Fibroblast of skin of abdomen (primary cell): ENCODE measurements around the gene SLC24A4.

ENCODE experiments used
- DNase-seq: peaks from one replicate; pipeline ENCODE4 v3.0.0-alpha.2; 2013

The SLC24A4 gene

GRCh38 chr14:92525322-92526095, 202.5 kb downstream of the SLC24A4 start:
- DNase-seq: no peak

- peak; percentile 37 for DNase-seq
Measured at GRCh38 chr14:92527721-92528120, 204.8 kb downstream of the SLC24A4 start.

GRCh38 chr14:92528486-92529100, 205.6 kb downstream of the SLC24A4 start:
- DNase-seq: no peak

- no peak for DNase-seq
Measured at GRCh38 chr14:92529903-92530302, 206.9 kb downstream of the SLC24A4 start.

- DNase-seq: no peak
Measured at GRCh38 chr14:92531106-92531873, 208.3 kb downstream of the SLC24A4 start.

GRCh38 chr14:92532490-92533163, 209.7 kb downstream of the SLC24A4 start:
- DNase-seq: no peak

GRCh38 chr14:92534932-92535643, 212.1 kb downstream of the SLC24A4 start:
- no peak for DNase-seq

GRCh38 chr14:92536231-92536630, 213.3 kb downstream of the SLC24A4 start:
- peak; percentile 81 for DNase-seq

GRCh38 chr14:92538412-92538985, 215.5 kb downstream of the SLC24A4 start:
- no peak for DNase-seq

GRCh38 chr14:92539419-92539818, 216.5 kb downstream of the SLC24A4 start:
- no peak for DNase-seq

- DNase-seq: peak; percentile 16
Measured at GRCh38 chr14:92539875-92540274, 216.9 kb downstream of the SLC24A4 start.

GRCh38 chr14:92540472-92541048, 217.6 kb downstream of the SLC24A4 start:
- DNase-seq: peak; percentile 100

- DNase-seq: no peak
Measured at GRCh38 chr14:92542766-92543554, 220.0 kb downstream of the SLC24A4 start.

- DNase-seq: no peak
Measured at GRCh38 chr14:92544051-92544720, 221.2 kb downstream of the SLC24A4 start.

GRCh38 chr14:92546347-92547053, 223.5 kb downstream of the SLC24A4 start:
- DNase-seq: peak; percentile 32

- no peak for DNase-seq
Measured at GRCh38 chr14:92549105-92549858, 226.3 kb downstream of the SLC24A4 start.

GRCh38 chr14:92549859-92550230, 226.9 kb downstream of the SLC24A4 start:
- DNase-seq: peak; percentile 36
